SH-SY5Y (cell line): ENCODE data around the gene SLC9A7.
A peak's percentile ranks its signal among the peaks of the same experiment; 100 is the strongest.

Experiments
- GATA2 ChIP-seq: IDR thresholded peaks from 2 replicates; pipeline ENCODE4 v1.6.1; 2011; ENCODE audit warnings: mild to moderate bottlenecking, low read depth, low read length
- GATA3 ChIP-seq: IDR thresholded peaks from 2 replicates; pipeline ENCODE4 v1.6.1; 2011; ENCODE audit warnings: low read depth, mild to moderate bottlenecking, low read length, moderate library complexity

Gene SLC9A7

GRCh38 chrX:46662188-46662958 is 96.5 kb downstream of the SLC9A7 start:
- TF ChIP-seq GATA2 (no peak; the same call in 1 of the 2 replicates), GATA3 (0 out of 2 replicates have a peak, but pooled peaks have one; percentile 18)

GRCh38 chrX:46653482-46653881 is 105.4 kb downstream of the SLC9A7 start:
- TF ChIP-seq GATA2 (no peak), GATA3 (no peak)

- TF ChIP-seq GATA3 (no peak), GATA2 (no peak)
Measured at GRCh38 chrX:46649421-46650260, 109.3 kb downstream of the SLC9A7 start.

GRCh38 chrX:46648660-46649059 is 110.3 kb downstream of the SLC9A7 start:
- TF ChIP-seq GATA3: no peak

GRCh38 chrX:46647251-46647650 is 111.7 kb downstream of the SLC9A7 start:
- no peak for TF ChIP-seq GATA2

- TF ChIP-seq GATA3 (no peak), GATA2 (no peak)
Measured at GRCh38 chrX:46645614-46646013, 113.3 kb downstream of the SLC9A7 start.

GRCh38 chrX:46643636-46644035 is 115.3 kb downstream of the SLC9A7 start:
- TF ChIP-seq GATA2 (no peak), GATA3 (no peak)

GRCh38 chrX:46642145-46642544 is 116.8 kb downstream of the SLC9A7 start:
- TF ChIP-seq GATA3 (no peak), GATA2 (no peak)

- no peak for TF ChIP-seq GATA3
- TF ChIP-seq GATA2: no peak
Measured at GRCh38 chrX:46637938-46638337, 121.0 kb downstream of the SLC9A7 start.

GRCh38 chrX:46636223-46636622 is 122.7 kb downstream of the SLC9A7 start:
- TF ChIP-seq GATA2 (no peak), GATA3 (no peak)

- TF ChIP-seq GATA3 (no peak), GATA2 (no peak)
Measured at GRCh38 chrX:46635186-46635585, 123.7 kb downstream of the SLC9A7 start.

- TF ChIP-seq GATA3: no peak
- TF ChIP-seq GATA2: no peak
Measured at GRCh38 chrX:46634577-46634976, 124.3 kb downstream of the SLC9A7 start.

- TF ChIP-seq GATA2: no peak
Measured at GRCh38 chrX:46630141-46630540, 128.8 kb downstream of the SLC9A7 start.

- no peak for TF ChIP-seq GATA3
- TF ChIP-seq GATA2: no peak
Measured at GRCh38 chrX:46628460-46629371, 130.2 kb downstream of the SLC9A7 start.
